T-helper 22 cell (primary cell): Measurements from ENCODE around the gene GSK3A.

Experiments used
- DNase-seq: peaks from one replicate; pipeline ENCODE4 v3.0.0-alpha.2; 2020; ENCODE audit warnings: low read depth

GSK3A gene

GRCh38 chr19:42280815-42281145, 38.4 kb upstream of the GSK3A start:
- DNase-seq, result no peak

GRCh38 chr19:42279902-42280814, 37.8 kb upstream of the GSK3A start:
- DNase-seq, result peak; percentile 84

- DNase-seq, result no peak
These were observed 36.9 kb upstream of the GSK3A start for GRCh38 chr19:42279155-42279901.

GRCh38 chr19:42278452-42279154, 36.2 kb upstream of the GSK3A start:
- no peak for DNase-seq

- no peak for DNase-seq
These were observed 35.5 kb upstream of the GSK3A start for GRCh38 chr19:42277821-42278451.

GRCh38 chr19:42276821-42277220, 34.4 kb upstream of the GSK3A start:
- no peak for DNase-seq

GRCh38 chr19:42276284-42276683, 33.9 kb upstream of the GSK3A start:
- DNase-seq, result no peak

- no peak for DNase-seq
These were observed 33.1 kb upstream of the GSK3A start for GRCh38 chr19:42275517-42275916.

- DNase-seq, result no peak
These were observed 32.7 kb upstream of the GSK3A start for GRCh38 chr19:42275103-42275502.

- no peak for DNase-seq
These were observed 31.8 kb upstream of the GSK3A start for GRCh38 chr19:42274065-42274682.

GRCh38 chr19:42273407-42274064, 31.1 kb upstream of the GSK3A start:
- no peak for DNase-seq

- DNase-seq, result no peak
These were observed 30.6 kb upstream of the GSK3A start for GRCh38 chr19:42272989-42273406.

GRCh38 chr19:42272535-42272897, 30.1 kb upstream of the GSK3A start:
- no peak for DNase-seq

- DNase-seq, result no peak
These were observed 29.6 kb upstream of the GSK3A start for GRCh38 chr19:42271861-42272534.

GRCh38 chr19:42271045-42271419, 28.6 kb upstream of the GSK3A start:
- no peak for DNase-seq

- peak; percentile 74 for DNase-seq
These were observed 28.1 kb upstream of the GSK3A start for GRCh38 chr19:42270346-42271044.

- DNase-seq, result no peak
These were observed 27.3 kb upstream of the GSK3A start for GRCh38 chr19:42269478-42270345.

GRCh38 chr19:42268704-42269477, 26.5 kb upstream of the GSK3A start, which contains the start of gene CIC:
Gene CIC (plus strand): TSS chr19:42269252. CDS start chr19:42271784, 2,532 bp downstream.
- DNase-seq, result peak; percentile 99
